OCI-LY1 (cell line): Measurements from ENCODE around the gene NDFIP2.

Source experiments
- H2AFZ ChIP-seq: fragments of 200-600 bp; sonication (generic), shearing (Covaris generic); 2 replicates; pipeline ENCODE4 v1.6.0; 2014; ENCODE audit warnings: antibody characterized with exemption, mild to moderate bottlenecking, low read length
- H3F3A ChIP-seq: fragments of 200-600 bp; sonication (generic), shearing (Covaris generic); 2 replicates; pipeline ENCODE4 v1.6.0; 2014; ENCODE audit warnings: mild to moderate bottlenecking, antibody characterized with exemption, low read length, moderate library complexity; ENCODE audit not compliant: insufficient read depth
- H3K27ac ChIP-seq: fragments of 200-600 bp; sonication (generic); 2 replicates; pipeline ENCODE4 v1.5.1; 2014; ENCODE audit warnings: low read length, mixed run types, mild to moderate bottlenecking, low read depth; ENCODE audit not compliant: poor library complexity, severe bottlenecking
- H3K27me3 ChIP-seq: fragments of 200-600 bp; sonication (generic); 2 replicates; pipeline ENCODE4 v1.6.0; 2014; ENCODE audit warnings: antibody characterized with exemption, mild to moderate bottlenecking, low read length, moderate library complexity; ENCODE audit not compliant: insufficient read depth
- H3K36me3 ChIP-seq: fragments of 200-600 bp; sonication (generic); 2 replicates; pipeline ENCODE4 v1.6.1; 2014; ENCODE audit warnings: mild to moderate bottlenecking, antibody characterized with exemption, low read length, moderate library complexity, mixed read lengths; ENCODE audit not compliant: insufficient read depth
- H3K4me1 ChIP-seq: fragments of 200-600 bp; sonication (generic); 2 replicates; pipeline ENCODE4 v1.5.1; 2014; ENCODE audit warnings: mild to moderate bottlenecking, low read length, moderate library complexity; ENCODE audit not compliant: insufficient read depth, severe bottlenecking
- H3K4me2 ChIP-seq: fragments of 200-600 bp; sonication (generic), shearing (Covaris generic); 2 replicates; pipeline ENCODE4 v1.6.1; 2014; ENCODE audit warnings: low read length
- H3K4me3 ChIP-seq: fragments of 200-600 bp; sonication (generic); 2 replicates; pipeline ENCODE4 v1.5.1; 2014; ENCODE audit warnings: low read length, low read depth, mild to moderate bottlenecking, mixed read lengths; ENCODE audit not compliant: poor library complexity, severe bottlenecking
- H3K79me2 ChIP-seq: fragments of 200-600 bp; shearing (Covaris generic); 2 replicates; pipeline ENCODE4 v1.6.1; 2016; ENCODE audit warnings: mixed run types, low read length, mixed read lengths; ENCODE audit not compliant: insufficient read depth
- H3K9ac ChIP-seq: fragments of 200-600 bp; sonication (generic), shearing (Covaris generic); 2 replicates; pipeline ENCODE4 v1.6.1; 2014; ENCODE audit warnings: mild to moderate bottlenecking, low read length, mixed read lengths
- H3K9me2 ChIP-seq: fragments of 200-600 bp; sonication (generic), shearing (Covaris generic); 2 replicates; pipeline ENCODE4 v1.6.1; 2014; ENCODE audit warnings: low read depth, mild to moderate bottlenecking, low read length, mixed read lengths
- H3K9me3 ChIP-seq: fragments of 200-600 bp; shearing (Covaris generic); 2 replicates; pipeline ENCODE4 v1.6.1; 2014; ENCODE audit warnings: low read length, mixed read lengths
- H4K20me1 ChIP-seq: fragments of 200-600 bp; sonication (generic), shearing (Covaris generic); 2 replicates; pipeline ENCODE4 v1.6.0; 2016; ENCODE audit warnings: mild to moderate bottlenecking, low read length; ENCODE audit not compliant: insufficient read depth
- CTCF ChIP-seq: fragments of 200-600 bp; sonication (generic), shearing (Covaris generic); IDR thresholded peaks from 2 replicates; pipeline ENCODE4 v1.5.1; 2017; ENCODE audit warnings: mild to moderate bottlenecking, antibody characterized with exemption, low read length, moderate library complexity, mixed read lengths
- EZH2 ChIP-seq: fragments of 200-600 bp; sonication (generic), shearing (Covaris generic); IDR thresholded peaks from 2 replicates; pipeline ENCODE4 v1.8.0; 2017; ENCODE audit warnings: borderline replicate concordance, mixed run types, mild to moderate bottlenecking, antibody characterized with exemption, low read length, moderate library complexity, mixed read lengths

NDFIP2 gene

GRCh38 chr13:79458436-79458835, 22.5 kb upstream of the NDFIP2 start:
- H4K20me1 ChIP-seq = no peaks in the 10 kb centered on the region
- H3K4me2 ChIP-seq = no peak overlapping the region
- TF ChIP-seq EZH2 (no peak), CTCF (no peak)
- H3K36me3 ChIP-seq = no peaks in the 10 kb centered on the region
- H3K79me2 ChIP-seq = no peaks in the 10 kb centered on the region
- H3K9me3 ChIP-seq = no peaks in the 10 kb centered on the region
- H2AFZ ChIP-seq = no peak overlapping the region
- H3K4me1 ChIP-seq = no peaks in the 10 kb centered on the region
- no peak overlapping the region for H3K4me3 ChIP-seq
- H3K27ac ChIP-seq = no peak overlapping the region
- H3F3A ChIP-seq = no peaks in the 10 kb centered on the region
- H3K9me2 ChIP-seq = no peaks in the 10 kb centered on the region
- H3K27me3 ChIP-seq = no peaks in the 10 kb centered on the region
- no peak overlapping the region for H3K9ac ChIP-seq

GRCh38 chr13:79459906-79460305, 21.0 kb upstream of the NDFIP2 start:
- H3K4me2 ChIP-seq = no peak overlapping the region
- H3K4me1 ChIP-seq = no peaks in the 10 kb centered on the region
- H3K36me3 ChIP-seq = no peaks in the 10 kb centered on the region
- H3K9ac ChIP-seq = no peak overlapping the region
- H3K9me3 ChIP-seq = no peaks in the 10 kb centered on the region
- no peaks in the 10 kb centered on the region for H3F3A ChIP-seq
- H3K4me3 ChIP-seq = no peak overlapping the region
- no peak overlapping the region for H2AFZ ChIP-seq
- no peak overlapping the region for H3K27ac ChIP-seq
- no peaks in the 10 kb centered on the region for H4K20me1 ChIP-seq
- H3K79me2 ChIP-seq = no peaks in the 10 kb centered on the region
- TF ChIP-seq CTCF = no peak
- TF ChIP-seq EZH2 = no peak
- no peaks in the 10 kb centered on the region for H3K9me2 ChIP-seq
- no peaks in the 10 kb centered on the region for H3K27me3 ChIP-seq

GRCh38 chr13:79462895-79463294, 18.1 kb upstream of the NDFIP2 start:
- H3K9me2 ChIP-seq = no peaks in the 10 kb centered on the region
- TF ChIP-seq CTCF (no peak), EZH2 (no peak)
- no peak overlapping the region for H3K27ac ChIP-seq
- H3K27me3 ChIP-seq = no peaks in the 10 kb centered on the region
- no peaks in the 10 kb centered on the region for H3K9me3 ChIP-seq
- H3K4me1 ChIP-seq = no peaks in the 10 kb centered on the region
- H2AFZ ChIP-seq = no peak overlapping the region
- no peak overlapping the region for H3K4me2 ChIP-seq
- no peaks in the 10 kb centered on the region for H4K20me1 ChIP-seq
- no peaks in the 10 kb centered on the region for H3K36me3 ChIP-seq
- H3K79me2 ChIP-seq = no peaks in the 10 kb centered on the region
- no peak overlapping the region for H3K9ac ChIP-seq
- H3F3A ChIP-seq = no peaks in the 10 kb centered on the region
- H3K4me3 ChIP-seq = no peak overlapping the region
